SU-DHL-6 (cell line): ENCODE results near the gene PPP2R2D.

ENCODE experiments used
- EZH2phosphoT487 ChIP-seq: fragments of 200-600 bp; sonication (generic), shearing (Covaris generic); conservative IDR thresholded peaks from 2 replicates; pipeline ENCODE4 v1.6.1; 2018; ENCODE audit warnings: mild to moderate bottlenecking, antibody characterized with exemption, low read length, moderate library complexity, mixed read lengths
- TF ChIP-seq, protein P1 (sequence below): fragments of 200-600 bp; sonication (generic); IDR thresholded peaks from one replicate; pipeline ENCODE4 v1.5.1; 2017; ENCODE audit warnings: antibody characterized with exemption, mild to moderate bottlenecking, low read length, moderate library complexity; ENCODE audit not compliant: insufficient read depth, poor library complexity, severe bottlenecking

GRCh38 chr10:131874991-131875451 is 25.8 kb upstream of the PPP2R2D start:
- TF ChIP-seq, protein P1, sequence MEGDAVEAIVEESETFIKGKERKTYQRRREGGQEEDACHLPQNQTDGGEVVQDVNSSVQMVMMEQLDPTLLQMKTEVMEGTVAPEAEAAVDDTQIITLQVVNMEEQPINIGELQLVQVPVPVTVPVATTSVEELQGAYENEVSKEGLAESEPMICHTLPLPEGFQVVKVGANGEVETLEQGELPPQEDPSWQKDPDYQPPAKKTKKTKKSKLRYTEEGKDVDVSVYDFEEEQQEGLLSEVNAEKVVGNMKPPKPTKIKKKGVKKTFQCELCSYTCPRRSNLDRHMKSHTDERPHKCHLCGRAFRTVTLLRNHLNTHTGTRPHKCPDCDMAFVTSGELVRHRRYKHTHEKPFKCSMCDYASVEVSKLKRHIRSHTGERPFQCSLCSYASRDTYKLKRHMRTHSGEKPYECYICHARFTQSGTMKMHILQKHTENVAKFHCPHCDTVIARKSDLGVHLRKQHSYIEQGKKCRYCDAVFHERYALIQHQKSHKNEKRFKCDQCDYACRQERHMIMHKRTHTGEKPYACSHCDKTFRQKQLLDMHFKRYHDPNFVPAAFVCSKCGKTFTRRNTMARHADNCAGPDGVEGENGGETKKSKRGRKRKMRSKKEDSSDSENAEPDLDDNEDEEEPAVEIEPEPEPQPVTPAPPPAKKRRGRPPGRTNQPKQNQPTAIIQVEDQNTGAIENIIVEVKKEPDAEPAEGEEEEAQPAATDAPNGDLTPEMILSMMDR = peak; percentile 57
- no peak for TF ChIP-seq EZH2phosphoT487
